ENCODE measurements around the gene HACE1.

DNA sequence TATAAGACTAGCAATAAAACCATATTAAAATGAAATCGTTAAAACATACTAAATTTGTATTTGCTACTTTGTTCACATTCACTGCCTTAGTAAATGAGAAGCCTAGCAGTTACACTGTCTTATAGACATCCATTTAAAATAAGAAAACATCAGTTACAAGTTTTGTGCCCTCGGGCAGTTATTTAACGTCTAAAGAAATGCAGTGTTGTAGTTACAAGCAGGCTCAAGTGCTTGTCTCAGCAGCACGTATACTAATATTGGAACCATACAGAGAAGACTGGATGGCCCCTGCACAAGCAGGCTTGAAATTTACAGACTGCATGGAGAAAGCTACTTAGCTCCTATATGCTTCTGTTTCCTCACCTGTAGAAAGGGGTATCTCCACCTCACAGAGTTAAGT lies 93.1 kb downstream of the HACE1 start:
- TF ChIP-seq, protein P1, sequence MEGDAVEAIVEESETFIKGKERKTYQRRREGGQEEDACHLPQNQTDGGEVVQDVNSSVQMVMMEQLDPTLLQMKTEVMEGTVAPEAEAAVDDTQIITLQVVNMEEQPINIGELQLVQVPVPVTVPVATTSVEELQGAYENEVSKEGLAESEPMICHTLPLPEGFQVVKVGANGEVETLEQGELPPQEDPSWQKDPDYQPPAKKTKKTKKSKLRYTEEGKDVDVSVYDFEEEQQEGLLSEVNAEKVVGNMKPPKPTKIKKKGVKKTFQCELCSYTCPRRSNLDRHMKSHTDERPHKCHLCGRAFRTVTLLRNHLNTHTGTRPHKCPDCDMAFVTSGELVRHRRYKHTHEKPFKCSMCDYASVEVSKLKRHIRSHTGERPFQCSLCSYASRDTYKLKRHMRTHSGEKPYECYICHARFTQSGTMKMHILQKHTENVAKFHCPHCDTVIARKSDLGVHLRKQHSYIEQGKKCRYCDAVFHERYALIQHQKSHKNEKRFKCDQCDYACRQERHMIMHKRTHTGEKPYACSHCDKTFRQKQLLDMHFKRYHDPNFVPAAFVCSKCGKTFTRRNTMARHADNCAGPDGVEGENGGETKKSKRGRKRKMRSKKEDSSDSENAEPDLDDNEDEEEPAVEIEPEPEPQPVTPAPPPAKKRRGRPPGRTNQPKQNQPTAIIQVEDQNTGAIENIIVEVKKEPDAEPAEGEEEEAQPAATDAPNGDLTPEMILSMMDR (IDR thresholded peaks at IDR 0.05): no peak
- TF ChIP-seq EP300 (IDR thresholded peaks at IDR 0.05) (no peak), POLR2A (IDR thresholded peaks at IDR 0.05) (no peak)

All from ovary (tissue), 3 donors.